ENCODE measurements around the gene DAGLA. TPM values are rescaled to one million over a fixed set of nuclear protein-coding genes. Genes with fewer than 3 reads are reported as not detected.

The DAGLA gene
- total RNA-seq, 1 experiment from 2014 or later = 8.6 TPM

- H3K9ac ChIP-seq (ENCODE audit: low read length) = no peak overlapping the region
- no peak for TF ChIP-seq CTCF (conservative IDR thresholded peaks at IDR 0.05; ENCODE audit: low read depth, low read length)
- no peak for TF ChIP-seq EZH2phosphoT487 (IDR thresholded peaks at IDR 0.05; ENCODE audit: borderline replicate concordance, low read length)
- no peak for TF ChIP-seq EZH2 (IDR thresholded peaks at IDR 0.05; ENCODE audit: low read length, unreplicated experiment)
- H3K9me2 ChIP-seq (replicated peaks; ENCODE audit: low read length) = no peaks in the 10 kb centered on the region
- no peaks in the 10 kb centered on the region for H3K9me3 ChIP-seq (ENCODE audit: low read length)
- CTCF ChIA-PET = no interaction called here
- H3K4me3 ChIP-seq (ENCODE audit: low read length) = no peak overlapping the region
- ATAC-seq (no peak), DNase-seq (no peak)
- H3K4me2 ChIP-seq (ENCODE audit: low read length) = no peak overlapping the region
- H3K36me3 ChIP-seq (ENCODE audit: low read depth, low read length) = no peaks in the 10 kb centered on the region
- no peaks in the 10 kb centered on the region; the same call in 1 of the 2 replicates for H4K20me1 ChIP-seq (ENCODE audit: low read length)
- no peak overlapping the region for H3K27ac ChIP-seq (ENCODE audit: low read length)
- no TSS peak for BruUV-seq (replicated peaks)
- no peak overlapping the region for H2AFZ ChIP-seq (ENCODE audit: low read length)
- H3F3A ChIP-seq (ENCODE audit: low read length, unreplicated experiment) = no peaks in the 10 kb centered on the region
- POLR2A ChIA-PET (ENCODE audit: unreplicated experiment) = no interaction called here
- intact Hi-C loops (cut with micrococcal nuclease) = no loop called here
- no peaks in the 10 kb centered on the region; the same call in 1 of the 2 replicates for H3K4me1 ChIP-seq (ENCODE audit: insufficient read depth, low read length)
- H3K79me2 ChIP-seq (ENCODE audit: low read length) = peaks cover 87% of the 10 kb centered on the region
- H3K27me3 ChIP-seq (ENCODE audit: low read length) = no peaks in the 10 kb centered on the region
Measured at GRCh38 chr11:61689164-61689496, 8.9 kb downstream of the DAGLA start.

GRCh38 chr11:61690706-61691379 is 10.7 kb downstream of the DAGLA start:
- Histone ChIP-seq H3K9me2 (replicated peaks; ENCODE audit: low read length) (no peaks in the 10 kb centered on the region), H3K79me2 (ENCODE audit: low read length) (peaks cover 77% of the 10 kb centered on the region), H3K4me3 (ENCODE audit: low read length) (no peak overlapping the region), H3K27ac (ENCODE audit: low read length) (no peak overlapping the region), H2AFZ (ENCODE audit: low read length) (no peak overlapping the region), H3K9me3 (ENCODE audit: low read length) (no peaks in the 10 kb centered on the region), H3K4me2 (ENCODE audit: low read length) (no peak overlapping the region), H3K4me1 (ENCODE audit: insufficient read depth, low read length) (peaks cover 17% of the 10 kb centered on the region), H3F3A (ENCODE audit: low read length, unreplicated experiment) (no peaks in the 10 kb centered on the region), H3K9ac (ENCODE audit: low read length) (no peak overlapping the region), H4K20me1 (ENCODE audit: low read length) (no peaks in the 10 kb centered on the region), H3K27me3 (ENCODE audit: low read length) (no peaks in the 10 kb centered on the region), H3K36me3 (ENCODE audit: low read depth, low read length) (no peaks in the 10 kb centered on the region)
- no peak for TF ChIP-seq EZH2 (IDR thresholded peaks at IDR 0.05; ENCODE audit: low read length, unreplicated experiment)
- TF ChIP-seq EZH2phosphoT487 (IDR thresholded peaks at IDR 0.05; ENCODE audit: borderline replicate concordance, low read length) = no peak
- TF ChIP-seq CTCF (conservative IDR thresholded peaks at IDR 0.05; ENCODE audit: low read depth, low read length) = no peak
- no peak for DNase-seq
- intact Hi-C loops (cut with micrococcal nuclease) = no loop called here
- ChIA-PET POLR2A (ENCODE audit: unreplicated experiment) (no interaction called here), CTCF (no interaction called here)
- ATAC-seq = no peak
- no TSS peak for BruUV-seq (replicated peaks)

- peaks cover 24% of the 10 kb centered on the region for H3K4me1 ChIP-seq (ENCODE audit: insufficient read depth, low read length)
- H3K27me3 ChIP-seq (ENCODE audit: low read length) = no peaks in the 10 kb centered on the region
- H3K4me3 ChIP-seq (ENCODE audit: low read length) = no peak overlapping the region
- POLR2A ChIA-PET (ENCODE audit: unreplicated experiment) = no interaction called here
- intact Hi-C loops (cut with micrococcal nuclease) = no loop called here
- H3K79me2 ChIP-seq (ENCODE audit: low read length) = peaks cover 70% of the 10 kb centered on the region
- no peaks in the 10 kb centered on the region for H3K9me2 ChIP-seq (replicated peaks; ENCODE audit: low read length)
- no peak overlapping the region for H3K9ac ChIP-seq (ENCODE audit: low read length)
- no TSS peak for BruUV-seq (replicated peaks)
- H3K36me3 ChIP-seq (ENCODE audit: low read depth, low read length) = no peaks in the 10 kb centered on the region
- ATAC-seq (no peak), DNase-seq (no peak)
- no peak overlapping the region for H2AFZ ChIP-seq (ENCODE audit: low read length)
- H3K27ac ChIP-seq (ENCODE audit: low read length) = no peak overlapping the region
- CTCF ChIA-PET = no interaction called here
- no peaks in the 10 kb centered on the region for H3K9me3 ChIP-seq (ENCODE audit: low read length)
- H3F3A ChIP-seq (ENCODE audit: low read length, unreplicated experiment) = no peaks in the 10 kb centered on the region
- H4K20me1 ChIP-seq (ENCODE audit: low read length) = no peaks in the 10 kb centered on the region
- no peak overlapping the region for H3K4me2 ChIP-seq (ENCODE audit: low read length)
- TF ChIP-seq EZH2 (IDR thresholded peaks at IDR 0.05; ENCODE audit: low read length, unreplicated experiment) (no peak), EZH2phosphoT487 (IDR thresholded peaks at IDR 0.05; ENCODE audit: borderline replicate concordance, low read length) (no peak), CTCF (conservative IDR thresholded peaks at IDR 0.05; ENCODE audit: low read depth, low read length) (no peak)
Measured at GRCh38 chr11:61691380-61692156, 11.4 kb downstream of the DAGLA start.

Measured in PC-3 (cell line).